HG02885 (cell line): Measurements from ENCODE around the gene SIRT3.
"Not testable (repeated sequence)": the region's sequence is repeated elsewhere in the genome, so short reads cannot be mapped to it uniquely, and the experiment has no call there.

Source experiments
- ATAC-seq: cut with Tn5 transposase; IDR thresholded peaks from one replicate; pipeline ENCODE4 v1.9.1; 2021; ENCODE audit warnings: mild to moderate bottlenecking; ENCODE audit not compliant: unreplicated experiment, poor library complexity

SIRT3 gene

GRCh38 chr11:206002-206384, 30.1 kb downstream of the SIRT3 start:
- ATAC-seq = no peak

- no peak for ATAC-seq
Measured at GRCh38 chr11:205221-206001, 30.7 kb downstream of the SIRT3 start.

GRCh38 chr11:204587-205109, 31.5 kb downstream of the SIRT3 start:
- no peak for ATAC-seq

GRCh38 chr11:203945-204586, 32.1 kb downstream of the SIRT3 start:
- no peak for ATAC-seq

- no peak for ATAC-seq
Measured at GRCh38 chr11:203056-203944, 32.8 kb downstream of the SIRT3 start.

- no peak for ATAC-seq
Measured at GRCh38 chr11:202490-202889, 33.7 kb downstream of the SIRT3 start.

GRCh38 chr11:201966-202365, 34.2 kb downstream of the SIRT3 start:
- no peak for ATAC-seq

- ATAC-seq = no peak
Measured at GRCh38 chr11:200224-201003, 35.7 kb downstream of the SIRT3 start.

GRCh38 chr11:199782-200181, 36.4 kb downstream of the SIRT3 start:
- ATAC-seq = no peak

- no peak for ATAC-seq
Measured at GRCh38 chr11:199004-199581, 37.0 kb downstream of the SIRT3 start.

GRCh38 chr11:198236-198806, 37.8 kb downstream of the SIRT3 start:
- ATAC-seq = no peak

GRCh38 chr11:197741-198235, 38.4 kb downstream of the SIRT3 start:
- ATAC-seq = no peak

GRCh38 chr11:196786-197731, 39.1 kb downstream of the SIRT3 start:
- no peak for ATAC-seq

- not testable (repeated sequence) for ATAC-seq
Measured at GRCh38 chr11:193481-193880, 42.7 kb downstream of the SIRT3 start.

GRCh38 chr11:192674-193128, 43.4 kb downstream of the SIRT3 start, which contains the start of gene SCGB1C1:
TSS of gene SCGB1C1 (plus strand) at chr11:193078. CDS start at chr11:193100, 22 bp downstream.
- not testable (repeated sequence) for ATAC-seq

GRCh38 chr11:191490-192478, 44.4 kb downstream of the SIRT3 start:
- ATAC-seq = not testable (repeated sequence)

- not testable (repeated sequence) for ATAC-seq
Measured at GRCh38 chr11:190546-190945, 45.6 kb downstream of the SIRT3 start.
